Esophagus squamous epithelium (tissue), 4 donors: ENCODE results near the gene CARD14.

Source experiments
- CTCF ChIP-seq, 6 experiments: fragments of 450-650 bp in 4 of 6; fragments of 200-600 bp in 2 of 6; sonication (generic) in 2 of 6; IDR thresholded peaks; one replicate each; pipeline ENCODE4 v1.5.1; 2016 to 2019; ENCODE audit warnings: antibody characterized with exemption in 6 of 6, mild to moderate bottlenecking in 4 of 6, moderate library complexity in 4 of 6
- POLR2A ChIP-seq, 4 donors: fragments of 450-650 bp; IDR thresholded peaks; one replicate each; pipeline ENCODE4 v1.6.1; 2017; ENCODE audit warnings: antibody characterized with exemption in 4 of 4, mild to moderate bottlenecking in 4 of 4, moderate library complexity in 3 of 4

- TF ChIP-seq CTCF (IDR thresholded peaks at IDR 0.05) (no peak), POLR2A (IDR thresholded peaks at IDR 0.05) (no peak)
These were observed 19.8 kb downstream of the CARD14 start for GRCh38 chr17:80189611-80190010.
